Measurements from ENCODE around the gene CXCL9. TPM values are rescaled to one million over a fixed set of nuclear protein-coding genes. Genes with fewer than 3 reads are reported as not detected.

The CXCL9 gene
- total RNA-seq, 6 experiments from 2014 or later: 0.73 to 3.6 (median 2.6) TPM; not detected in 1

GRCh38 chr4:76022031-76022430 is 14.7 kb upstream of the CXCL9 start:
- 83% methylated on average over 4 of the region's 4 CpGs for WGBS (ENCODE audit: insufficient coverage, low coverage, low lambda C conversion rate, missing lambda C conversion rate)
- Histone ChIP-seq H3K27ac (no peak overlapping the region), H3K4me1 (no peaks in the 10 kb centered on the region), H3K27me3 (no peaks in the 10 kb centered on the region), H3K4me3 (no peak overlapping the region), H3K36me3 (no peaks in the 10 kb centered on the region), H3K9me3 (no peaks in the 10 kb centered on the region)
- TF ChIP-seq CTCF (IDR thresholded peaks at IDR 0.05) (no peak), POLR2A (IDR thresholded peaks at IDR 0.05) (no peak)
- intact Hi-C loops (cut with DNase I): no loop called here
- ATAC-seq (no peak), DNase-seq (no peak)

- no peaks in the 10 kb centered on the region for H3K36me3 ChIP-seq
- ATAC-seq (no peak), DNase-seq (no peak)
- peaks cover 0 to 2% (median 0%) of the 10 kb centered on the region in 4 donors for H3K9me3 ChIP-seq
- H3K27ac ChIP-seq: no peak overlapping the region
- intact Hi-C loops (cut with DNase I): no loop called here
- TF ChIP-seq CTCF (IDR thresholded peaks at IDR 0.05) (no peak), POLR2A (IDR thresholded peaks at IDR 0.05) (no peak)
- H3K4me1 ChIP-seq: peaks cover 0 to 18% (median 6%) of the 10 kb centered on the region in 4 donors
- H3K4me3 ChIP-seq: no peak overlapping the region
- 100% methylated on average over 1 of the region's 3 CpGs for WGBS (ENCODE audit: insufficient coverage, low coverage, low lambda C conversion rate, missing lambda C conversion rate)
- H3K27me3 ChIP-seq: no peaks in the 10 kb centered on the region
Measured at GRCh38 chr4:76017056-76017686, 9.9 kb upstream of the CXCL9 start.

- peaks cover 0 to 18% (median 6%) of the 10 kb centered on the region in 4 donors for H3K4me1 ChIP-seq
- no peaks in the 10 kb centered on the region for H3K27me3 ChIP-seq
- DNase-seq (peak in 1 of 3 donors; percentile 34), ATAC-seq (peak in 2 of 4 donors; percentile 45 to 53)
- H3K9me3 ChIP-seq: peaks cover 0 to 2% (median 0%) of the 10 kb centered on the region in 4 donors
- H3K27ac ChIP-seq: no peak overlapping the region
- no peaks in the 10 kb centered on the region for H3K36me3 ChIP-seq
- intact Hi-C loops (cut with DNase I): no loop called here
- TF ChIP-seq CTCF (IDR thresholded peaks at IDR 0.05) (no peak), POLR2A (IDR thresholded peaks at IDR 0.05) (no peak)
- no peak overlapping the region for H3K4me3 ChIP-seq
- 38% methylated on average over 1 of the region's 2 CpGs for WGBS (ENCODE audit: insufficient coverage, low coverage, low lambda C conversion rate, missing lambda C conversion rate)
Measured at GRCh38 chr4:76016393-76016792, 9.1 kb upstream of the CXCL9 start.

GRCh38 chr4:76013540-76013939 is 6.2 kb upstream of the CXCL9 start:
- ATAC-seq: peak; percentile 21 to 78 (median 63)
- Histone ChIP-seq H3K4me3 (no peak overlapping the region), H3K36me3 (no peaks in the 10 kb centered on the region), H3K27ac (no peak overlapping the region), H3K27me3 (no peaks in the 10 kb centered on the region), H3K9me3 (peaks cover 0 to 2% (median 0%) of the 10 kb centered on the region in 4 donors), H3K4me1 (peaks cover 0 to 18% (median 6%) of the 10 kb centered on the region in 4 donors)
- intact Hi-C loops (cut with DNase I): no loop called here
- WGBS (ENCODE audit: insufficient coverage, low coverage, low lambda C conversion rate, missing lambda C conversion rate): 4% methylated on average over 1 of the region's 1 CpG
- DNase-seq: no peak
- TF ChIP-seq POLR2A (IDR thresholded peaks at IDR 0.05) (no peak), CTCF (IDR thresholded peaks at IDR 0.05) (no peak)
